Esophagus muscularis mucosa (tissue), 4 donors: ENCODE measurements around the gene PEPD.

ENCODE experiments used
- CTCF ChIP-seq, 3 experiments: fragments of 200-600 bp in 2 of 3; fragments of 450-650 bp in 1 of 3; sonication (generic) in 2 of 3; IDR thresholded peaks; one replicate each; pipeline ENCODE4 v1.5.1; 2017 to 2019; ENCODE audit warnings: antibody characterized with exemption in 3 of 3, mild to moderate bottlenecking in 2 of 3, moderate library complexity in 1 of 3
- EP300 ChIP-seq: sonication (generic); formaldehyde crosslinking; IDR thresholded peaks from one replicate; pipeline ENCODE4 v1.6.1; 2017; ENCODE audit warnings: antibody characterized with exemption
- POLR2A ChIP-seq: fragments of 450-650 bp; IDR thresholded peaks from one replicate; pipeline ENCODE4 v1.6.1; 2017; ENCODE audit warnings: antibody characterized with exemption, moderate library complexity, mild to moderate bottlenecking, low read depth
- POLR2AphosphoS5 ChIP-seq, 2 donors: sonication (generic); formaldehyde crosslinking; IDR thresholded peaks; one replicate each; pipeline ENCODE4 v1.6.1; 2017; ENCODE audit warnings: antibody characterized with exemption in 2 of 2

DNA sequence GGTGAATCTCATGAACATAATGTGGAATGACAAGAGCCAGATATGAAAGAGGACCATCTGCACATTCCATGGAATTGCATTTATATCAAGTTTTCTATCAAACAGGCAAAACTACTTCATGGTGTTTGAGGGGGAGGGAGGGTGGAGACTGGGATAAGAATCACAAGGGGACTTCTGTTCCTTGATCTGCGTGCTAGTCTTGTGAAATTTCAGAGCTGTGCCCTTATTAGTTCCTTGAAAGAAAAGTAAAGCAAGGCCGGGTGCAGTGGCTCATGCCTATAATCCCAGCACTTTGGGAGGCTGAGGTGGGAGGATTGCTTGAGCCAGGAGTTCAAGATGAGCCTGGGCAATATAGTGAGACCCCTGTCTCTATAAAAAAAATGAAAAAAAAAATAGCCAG is 178.3 kb downstream of the PEPD start:
- TF ChIP-seq CTCF (IDR thresholded peaks at IDR 0.05), result no peak
- TF ChIP-seq POLR2AphosphoS5 (IDR thresholded peaks at IDR 0.05), result no peak
- no peak for TF ChIP-seq EP300
- TF ChIP-seq POLR2A, result no peak
